Stimulated activated naive CD8-positive, alpha-beta T cell treated with anti-CD3 and anti-CD28 coated beads, Interleukin-15, Interleukin-2, amounts not matched to agents 100 ng/mL and 50 ng/mL, for 24 hours (primary cell): ENCODE measurements around the gene SLC25A38.
"Not testable (repeated sequence)": the region's sequence is repeated elsewhere in the genome, so short reads cannot be mapped to it uniquely, and the experiment has no call there.

Experiments
- H3K27ac Mint-ChIP-seq: one replicate; pipeline ENCODE4 v1.8.0; 2021; ENCODE audit warnings: mild to moderate bottlenecking, mixed read lengths
- H3K27me3 Mint-ChIP-seq: one replicate; pipeline ENCODE4 v1.8.0; 2021; ENCODE audit warnings: mixed read lengths
- H3K36me3 Mint-ChIP-seq: one replicate; pipeline ENCODE4 v1.8.0; 2021; ENCODE audit warnings: low read depth, mixed read lengths
- H3K4me1 Mint-ChIP-seq: one replicate; pipeline ENCODE4 v1.8.0; 2021; ENCODE audit warnings: low read depth, mixed read lengths
- H3K4me3 Mint-ChIP-seq: one replicate; pipeline ENCODE4 v1.8.0; 2021; ENCODE audit warnings: mild to moderate bottlenecking, mixed read lengths
- H3K9me3 Mint-ChIP-seq: one replicate; pipeline ENCODE4 v1.8.0; 2021; ENCODE audit warnings: mixed read lengths

Gene SLC25A38

GRCh38 chr3:39408493-39409372 is 25.6 kb downstream of the SLC25A38 start:
- H3K27ac Mint-ChIP-seq, result peak overlapping the region; percentile 100
- peaks cover 69% of the 10 kb centered on the region for H3K4me1 Mint-ChIP-seq
- no peaks in the 10 kb centered on the region for H3K9me3 Mint-ChIP-seq
- H3K27me3 Mint-ChIP-seq, result no peaks in the 10 kb centered on the region
- peaks cover 73% of the 10 kb centered on the region for H3K36me3 Mint-ChIP-seq
- H3K4me3 Mint-ChIP-seq, result peak overlapping the region; percentile 92

GRCh38 chr3:39409514-39410136 is 26.5 kb downstream of the SLC25A38 start:
- Mint-ChIP-seq H3K27me3 (no peaks in the 10 kb centered on the region), H3K36me3 (peaks cover 82% of the 10 kb centered on the region), H3K4me3 (peak overlapping the region; percentile 92), H3K9me3 (no peaks in the 10 kb centered on the region), H3K4me1 (peaks cover 73% of the 10 kb centered on the region), H3K27ac (peak overlapping the region; percentile 100)

- Mint-ChIP-seq H3K27ac (peak overlapping the region; percentile 100), H3K36me3 (peaks cover 88% of the 10 kb centered on the region), H3K27me3 (no peaks in the 10 kb centered on the region), H3K9me3 (no peaks in the 10 kb centered on the region), H3K4me1 (peaks cover 72% of the 10 kb centered on the region), H3K4me3 (peak overlapping the region; percentile 92)
Measured at GRCh38 chr3:39410893-39411292, 27.7 kb downstream of the SLC25A38 start.

DNA sequence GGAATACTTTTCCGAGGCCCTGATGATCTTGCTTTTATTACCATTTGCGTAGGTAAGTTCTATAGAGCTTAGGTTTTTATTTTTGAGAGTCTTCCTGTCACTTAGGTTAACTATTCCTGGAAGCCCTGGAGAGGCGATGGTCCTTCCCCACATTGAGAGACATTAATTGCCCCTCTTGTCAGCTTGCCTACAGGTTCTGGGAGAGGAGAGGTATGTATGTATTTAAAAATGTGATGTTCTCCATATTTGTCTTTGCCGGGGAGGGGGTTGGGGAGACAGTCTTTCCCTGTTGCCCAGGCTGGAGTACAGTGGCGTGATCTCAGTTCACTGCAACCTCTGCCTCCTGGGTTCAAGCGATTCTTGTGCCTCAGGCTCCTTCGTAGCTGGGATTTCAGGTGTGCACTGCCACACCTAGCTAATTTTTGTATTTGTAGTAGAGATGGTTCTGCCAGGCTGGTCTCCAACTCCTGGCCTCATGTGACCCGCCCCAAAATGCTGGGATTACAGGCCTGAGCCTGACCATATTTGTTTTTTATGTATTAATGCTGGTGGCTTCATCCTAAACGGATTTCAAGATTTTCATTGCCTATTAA is 29.6 kb downstream of the SLC25A38 start:
- Mint-ChIP-seq H3K9me3 (no peaks in the 10 kb centered on the region), H3K27me3 (no peaks in the 10 kb centered on the region), H3K4me1 (peaks cover 58% of the 10 kb centered on the region), H3K4me3 (peak overlapping the region; percentile 41), H3K36me3 (peaks cover 74% of the 10 kb centered on the region), H3K27ac (peak overlapping the region; percentile 82)

DNA sequence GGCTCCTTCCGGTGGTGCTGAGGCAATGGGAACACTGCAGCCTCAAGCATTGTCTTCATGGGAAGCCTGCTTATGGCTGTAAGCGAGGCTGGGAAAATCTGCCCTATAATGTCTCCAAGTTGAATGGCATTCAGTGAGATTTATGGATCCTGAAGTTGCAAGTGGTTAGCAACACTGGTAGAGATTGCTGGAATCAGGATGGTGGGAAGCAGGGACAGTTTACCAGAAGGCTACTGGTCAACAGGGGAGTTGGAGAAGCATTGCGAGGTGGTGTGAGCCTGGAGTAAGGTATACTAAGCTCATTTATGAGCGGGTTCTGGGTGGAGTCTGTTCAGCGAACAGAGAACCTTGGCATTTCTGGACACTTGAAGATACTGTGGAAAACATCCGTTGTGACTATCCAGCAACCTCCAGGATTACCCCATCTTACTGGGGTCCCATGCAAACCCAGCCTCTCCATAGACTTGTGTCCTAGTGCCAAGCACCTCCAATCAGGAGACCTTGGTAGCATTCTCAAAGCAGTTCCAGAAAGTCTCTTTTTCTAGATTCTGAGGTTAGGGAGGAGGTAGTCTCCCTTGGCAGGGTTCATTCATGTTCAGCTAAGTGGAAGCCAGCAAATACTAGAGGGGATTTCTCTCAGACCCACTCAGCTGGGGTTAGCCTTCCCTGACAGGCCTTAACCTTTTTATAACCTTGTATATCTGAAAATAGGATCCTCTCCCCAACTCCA is 30.7 kb downstream of the SLC25A38 start:
- peak overlapping the region; percentile 82 for H3K27ac Mint-ChIP-seq
- no peaks in the 10 kb centered on the region for H3K9me3 Mint-ChIP-seq
- H3K4me1 Mint-ChIP-seq, result peaks cover 48% of the 10 kb centered on the region
- no peaks in the 10 kb centered on the region for H3K27me3 Mint-ChIP-seq
- H3K36me3 Mint-ChIP-seq, result peaks cover 63% of the 10 kb centered on the region
- H3K4me3 Mint-ChIP-seq, result no peak overlapping the region

DNA sequence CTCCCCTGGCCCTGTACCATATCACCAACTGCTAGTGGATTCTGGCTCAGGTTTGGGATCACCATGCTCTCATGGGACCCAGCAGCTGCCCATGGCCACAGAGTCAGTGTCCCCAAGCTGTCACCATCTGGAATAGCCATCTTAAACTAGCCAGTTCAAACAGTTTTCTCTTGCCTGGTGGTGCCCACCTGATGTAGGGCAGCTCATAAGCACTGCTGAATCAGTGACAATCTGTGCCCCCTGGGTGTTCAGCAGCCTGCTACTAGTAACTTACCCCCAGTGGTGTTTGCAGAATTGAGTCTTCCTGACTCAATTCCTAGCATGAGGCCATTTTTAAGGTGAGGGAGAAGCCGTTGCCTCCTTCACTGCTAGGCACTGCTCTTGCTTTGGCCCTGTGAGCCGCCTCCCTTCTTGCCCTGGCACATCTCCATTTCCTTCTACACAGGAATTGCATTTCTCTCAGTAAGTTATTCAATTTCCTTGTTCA is 31.3 kb downstream of the SLC25A38 start:
- Mint-ChIP-seq H3K36me3 (peaks cover 57% of the 10 kb centered on the region), H3K27ac (peak overlapping the region; percentile 72), H3K27me3 (no peaks in the 10 kb centered on the region), H3K4me3 (peak overlapping the region; percentile 4), H3K4me1 (peaks cover 42% of the 10 kb centered on the region), H3K9me3 (no peaks in the 10 kb centered on the region)

DNA sequence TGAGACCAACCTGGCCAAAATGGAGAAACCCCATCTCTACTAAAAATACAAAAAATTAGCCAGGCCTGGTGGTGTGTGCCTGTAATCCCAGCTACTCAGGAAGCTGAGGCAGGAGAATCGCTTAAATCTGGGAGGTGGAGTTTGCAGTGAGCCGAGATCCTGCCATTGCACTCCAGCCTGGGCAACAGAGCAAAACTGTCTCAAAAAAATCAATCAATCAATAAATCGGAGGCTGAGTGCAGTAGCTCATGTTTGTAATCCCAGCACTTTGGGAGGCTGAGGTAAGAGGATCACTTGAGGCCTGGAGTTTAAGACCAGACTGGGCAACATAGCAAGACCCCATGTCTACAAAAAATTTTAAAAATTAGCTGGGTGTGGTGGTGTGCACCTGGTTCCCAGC is 32.1 kb downstream of the SLC25A38 start:
- H3K4me1 Mint-ChIP-seq, result peaks cover 33% of the 10 kb centered on the region
- peaks cover 49% of the 10 kb centered on the region for H3K36me3 Mint-ChIP-seq
- H3K4me3 Mint-ChIP-seq, H3K27me3 Mint-ChIP-seq, H3K9me3 Mint-ChIP-seq: not testable (repeated sequence)
- H3K27ac Mint-ChIP-seq, result peak overlapping the region; percentile 50

- peaks cover 42% of the 10 kb centered on the region for H3K36me3 Mint-ChIP-seq
- no peak overlapping the region for H3K4me3 Mint-ChIP-seq
- peaks cover 27% of the 10 kb centered on the region for H3K4me1 Mint-ChIP-seq
- H3K9me3 Mint-ChIP-seq, result no peaks in the 10 kb centered on the region
- H3K27ac Mint-ChIP-seq, result peak overlapping the region; percentile 54
- no peaks in the 10 kb centered on the region for H3K27me3 Mint-ChIP-seq
Measured at GRCh38 chr3:39415983-39416382, 32.8 kb downstream of the SLC25A38 start.

GRCh38 chr3:39416998-39417397 is 33.8 kb downstream of the SLC25A38 start:
- peaks cover 39% of the 10 kb centered on the region for H3K36me3 Mint-ChIP-seq
- H3K27me3 Mint-ChIP-seq, H3K27ac Mint-ChIP-seq, H3K4me3 Mint-ChIP-seq, H3K9me3 Mint-ChIP-seq: not testable (repeated sequence)
- peaks cover 16% of the 10 kb centered on the region for H3K4me1 Mint-ChIP-seq

DNA sequence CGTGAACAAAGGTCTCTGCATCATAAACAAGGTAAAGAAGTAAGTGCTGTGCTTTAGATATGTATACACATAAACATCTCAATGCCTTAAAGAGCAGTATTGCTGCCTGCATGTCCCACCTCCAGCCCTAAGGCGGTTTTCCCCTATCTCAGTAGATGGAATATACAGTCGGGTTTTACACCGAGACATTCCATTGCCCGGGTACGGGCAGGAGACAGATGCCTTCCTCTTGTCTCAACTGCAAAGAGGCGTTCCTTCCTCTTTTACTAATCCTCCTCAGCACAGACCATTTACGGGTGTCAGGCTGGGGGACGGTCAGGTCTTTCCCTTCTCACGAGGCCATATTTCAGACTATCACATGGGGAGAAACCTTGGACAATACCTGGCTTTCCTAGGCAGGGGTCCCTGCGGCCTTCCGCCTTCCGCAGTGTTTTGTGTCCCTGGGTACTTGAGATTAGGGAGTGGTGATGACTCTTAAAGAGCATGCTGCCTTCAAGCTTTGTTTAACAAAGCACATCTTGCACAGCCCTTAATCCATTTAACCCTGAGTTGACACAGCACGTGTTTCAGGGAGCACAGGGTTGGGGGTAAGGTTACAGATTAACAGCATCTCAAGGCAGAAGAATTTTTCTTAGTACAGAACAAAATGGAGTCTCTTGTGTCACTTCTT is 35.5 kb downstream of the SLC25A38 start:
- H3K27me3 Mint-ChIP-seq, H3K27ac Mint-ChIP-seq, H3K4me3 Mint-ChIP-seq, H3K9me3 Mint-ChIP-seq, H3K4me1 Mint-ChIP-seq: not testable (repeated sequence)
- H3K36me3 Mint-ChIP-seq, result peaks cover 22% of the 10 kb centered on the region

DNA sequence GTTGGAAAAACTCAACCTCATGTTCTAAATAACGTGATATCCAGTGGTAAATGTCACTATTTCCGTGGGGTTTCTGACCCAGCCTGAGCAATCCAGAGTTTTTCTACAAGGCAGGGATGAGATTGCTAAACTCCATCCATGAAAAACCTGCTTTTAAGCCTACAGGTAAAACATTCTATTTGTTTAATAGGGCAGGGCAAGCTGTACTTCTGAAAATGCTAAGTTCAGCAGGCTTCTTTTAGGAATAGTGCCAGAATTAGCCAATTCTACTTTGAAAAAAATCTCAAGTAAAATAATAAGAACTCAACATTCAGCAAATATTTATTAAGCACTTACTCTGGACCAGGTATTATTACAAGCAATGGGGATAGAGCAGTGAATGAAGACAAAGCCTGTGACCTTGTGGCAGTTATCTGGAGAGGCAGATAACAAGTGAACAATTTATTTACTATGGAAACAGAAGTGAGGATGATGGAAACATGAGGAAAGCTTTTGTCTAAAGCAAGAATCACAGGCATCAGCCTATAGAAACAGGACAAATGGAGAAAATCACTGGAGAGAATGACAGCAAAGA is 36.7 kb downstream of the SLC25A38 start:
- Mint-ChIP-seq H3K27me3 (no peaks in the 10 kb centered on the region), H3K36me3 (peaks cover 11% of the 10 kb centered on the region), H3K9me3 (no peaks in the 10 kb centered on the region), H3K4me3 (no peak overlapping the region), H3K4me1 (peaks cover 2% of the 10 kb centered on the region), H3K27ac (no peak overlapping the region)

DNA sequence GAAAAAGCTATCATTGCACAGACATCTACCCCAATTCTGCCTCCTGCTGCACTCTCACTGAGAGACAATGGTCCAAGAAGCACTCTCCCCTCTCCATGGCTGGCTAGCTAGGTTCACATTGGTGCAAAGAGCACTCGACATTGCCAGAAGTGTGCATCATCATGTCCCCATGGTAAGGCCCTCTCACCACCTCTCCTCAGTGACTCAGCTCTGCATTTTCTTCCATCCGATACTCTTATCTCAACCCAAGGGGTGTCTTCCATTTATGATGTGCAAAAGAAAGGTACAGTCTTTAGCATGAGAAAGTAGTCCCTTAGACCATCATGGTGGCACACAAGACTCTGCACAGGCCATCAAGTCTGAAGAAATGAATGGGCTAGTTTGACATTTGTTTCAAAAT is 37.4 kb downstream of the SLC25A38 start:
- H3K4me3 Mint-ChIP-seq, result no peak overlapping the region
- no peak overlapping the region for H3K27ac Mint-ChIP-seq
- no peaks in the 10 kb centered on the region for H3K4me1 Mint-ChIP-seq
- no peaks in the 10 kb centered on the region for H3K9me3 Mint-ChIP-seq
- H3K27me3 Mint-ChIP-seq, result no peaks in the 10 kb centered on the region
- peaks cover 8% of the 10 kb centered on the region for H3K36me3 Mint-ChIP-seq

DNA sequence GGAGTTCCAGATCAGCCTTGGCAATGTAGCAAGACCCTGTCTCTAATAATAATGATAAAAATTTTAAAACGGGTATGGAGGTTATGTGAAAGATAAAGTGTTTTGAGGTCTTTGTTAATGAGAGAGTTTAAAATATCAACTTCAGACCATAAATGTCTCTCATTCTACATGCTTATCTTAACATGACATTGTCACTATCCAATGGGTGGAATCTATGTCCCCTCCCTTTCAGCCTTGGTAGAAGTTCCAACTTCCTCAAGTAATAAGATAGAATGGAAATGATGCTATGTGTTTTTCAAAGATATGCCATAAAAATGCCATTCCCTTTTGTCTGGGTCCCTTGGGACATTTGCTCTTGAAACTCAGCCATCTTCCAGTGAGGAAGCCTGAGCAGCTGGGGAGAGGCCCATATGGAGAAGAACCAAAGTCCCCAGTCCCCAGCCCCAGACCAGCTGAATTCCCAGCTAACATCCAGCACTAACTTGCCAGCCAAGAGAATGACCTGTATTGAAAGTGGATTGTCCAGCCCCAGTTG is 40.3 kb downstream of the SLC25A38 start:
- H3K27me3 Mint-ChIP-seq, result no peaks in the 10 kb centered on the region
- H3K27ac Mint-ChIP-seq, result no peak overlapping the region
- H3K4me1 Mint-ChIP-seq, result no peaks in the 10 kb centered on the region
- peaks cover 8% of the 10 kb centered on the region for H3K36me3 Mint-ChIP-seq
- H3K9me3 Mint-ChIP-seq, result no peaks in the 10 kb centered on the region
- no peak overlapping the region for H3K4me3 Mint-ChIP-seq

- no peak overlapping the region for H3K27ac Mint-ChIP-seq
- H3K9me3 Mint-ChIP-seq, result no peaks in the 10 kb centered on the region
- peaks cover 5% of the 10 kb centered on the region for H3K27me3 Mint-ChIP-seq
- no peak overlapping the region for H3K4me3 Mint-ChIP-seq
- peaks cover 5% of the 10 kb centered on the region for H3K36me3 Mint-ChIP-seq
- no peaks in the 10 kb centered on the region for H3K4me1 Mint-ChIP-seq
Measured at GRCh38 chr3:39426312-39426711, 43.1 kb downstream of the SLC25A38 start.
